HepG2 (cell line): ENCODE data around the gene MAGI1.

Experiments used
- E2F1 ChIP-seq: sonication (generic); formaldehyde crosslinking; IDR thresholded peaks from 2 replicates; pipeline ENCODE4 v1.5.0; 2020; ENCODE audit warnings: missing genetic modification reagents
- HOXA7 ChIP-seq: sonication (generic); formaldehyde crosslinking; IDR thresholded peaks from 2 replicates; pipeline ENCODE4 v1.8.1; 2022; ENCODE audit warnings: mild to moderate bottlenecking, missing genetic modification reagents, moderate library complexity
- NFIC ChIP-seq: IDR thresholded peaks from 2 replicates; pipeline ENCODE4 v1.6.1; 2012; ENCODE audit warnings: mild to moderate bottlenecking, low read length, inconsistent platforms

DNA sequence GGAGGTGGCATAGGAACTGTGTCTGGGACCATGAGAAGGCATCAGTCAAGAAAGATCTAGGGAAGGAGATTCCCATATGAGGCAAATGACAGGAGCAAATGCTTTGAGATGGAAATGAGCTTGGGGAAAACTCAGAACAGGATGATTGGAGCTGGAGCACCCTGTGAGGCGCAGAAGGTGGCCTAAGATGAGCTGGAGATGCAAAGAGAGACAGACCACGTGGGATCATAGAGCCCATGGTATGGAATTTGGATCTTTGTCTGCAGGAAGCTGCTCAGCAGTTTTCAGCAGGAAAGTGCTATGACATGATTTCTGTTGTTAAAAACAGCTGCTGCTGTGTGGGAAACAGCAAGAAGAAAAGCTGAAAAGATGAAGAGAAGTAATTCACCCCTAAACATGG lies 310.6 kb downstream of the MAGI1 start:
- TF ChIP-seq NFIC (no peak), E2F1 (CRISPR knock-in tag) (no peak), HOXA7 (CRISPR knock-in tag) (no peak)
